OCI-LY7 (cell line): ENCODE data around the gene TMEM183A. TPM values are rescaled to one million over a fixed set of nuclear protein-coding genes. Genes with fewer than 3 reads are reported as not detected.

Experiments used
- BruUV-seq: library from RNA; stranded (reverse); fragments of 400-500 nt; replicated peaks from 2 replicates; lab custom pipeline; 2021; lab: Mats Ljungman, UMichigan
- CTCF ChIA-PET: fragments of 300-600 bp; sonication (Branson Sonifier 250); formaldehyde crosslinking; loops from one replicate; lab custom pipeline; 2022; ENCODE audit warnings: antibody characterized with exemption; ENCODE audit not compliant: unreplicated experiment; lab: Charles Lee
- POLR2A ChIA-PET: fragments of 300-600 bp; sonication (Branson Sonifier 250); formaldehyde crosslinking; loops from one replicate; lab custom pipeline; 2022; ENCODE audit warnings: antibody characterized with exemption; lab: Charles Lee
- DNase-seq: peaks from one replicate; pipeline ENCODE4 v3.0.0-alpha.2; 2015; ENCODE audit warnings: low spot score
- H2AFZ ChIP-seq: fragments of 200-600 bp; sonication (generic), shearing (Covaris generic); 2 replicates; pipeline ENCODE4 v1.6.1; 2014; ENCODE audit warnings: mild to moderate bottlenecking, antibody characterized with exemption, low read length, moderate library complexity
- H3K27ac ChIP-seq: fragments of 200-600 bp; sonication (generic); 2 replicates; pipeline ENCODE4 v1.5.1; 2014; ENCODE audit warnings: mixed run types, low read depth, mild to moderate bottlenecking, moderate library complexity, low read length, inconsistent platforms; ENCODE audit not compliant: poor library complexity, severe bottlenecking
- H3K36me3 ChIP-seq: fragments of 200-600 bp; sonication (generic); 2 replicates; pipeline ENCODE4 v1.6.1; 2014; ENCODE audit warnings: mild to moderate bottlenecking, antibody characterized with exemption, low read length, moderate library complexity, mixed read lengths; ENCODE audit not compliant: insufficient read depth
- H3K4me1 ChIP-seq: fragments of 200-600 bp; sonication (generic); 2 replicates; pipeline ENCODE4 v1.5.1; 2014; ENCODE audit warnings: mild to moderate bottlenecking, low read length; ENCODE audit not compliant: insufficient read depth, poor library complexity, severe bottlenecking
- H3K4me2 ChIP-seq: fragments of 200-600 bp; sonication (generic); 2 replicates; pipeline ENCODE4 v1.6.1; 2014; ENCODE audit warnings: mild to moderate bottlenecking, low read length
- H3K4me3 ChIP-seq: fragments of 200-600 bp; sonication (generic); 2 replicates; pipeline ENCODE4 v1.5.1; 2014; ENCODE audit warnings: mild to moderate bottlenecking, low read depth, low read length; ENCODE audit not compliant: poor library complexity, severe bottlenecking
- H3K79me2 ChIP-seq: fragments of 200-600 bp; sonication (generic); 2 replicates; pipeline ENCODE4 v1.6.1; 2016; ENCODE audit warnings: low read depth, mild to moderate bottlenecking, low read length, moderate library complexity, mixed read lengths; ENCODE audit not compliant: insufficient read depth
- H3K9me2 ChIP-seq: fragments of 200-600 bp; sonication (generic); 2 replicates; pipeline ENCODE4 v1.6.1; 2016; ENCODE audit warnings: mild to moderate bottlenecking, low read length, mixed read lengths; ENCODE audit not compliant: insufficient read depth
- H3K9me3 ChIP-seq: fragments of 200-600 bp; sonication (generic); 2 replicates; pipeline ENCODE4 v1.6.1; 2014; ENCODE audit warnings: mild to moderate bottlenecking, mixed run types, low read length, mixed read lengths
- H4K20me1 ChIP-seq: fragments of 200-600 bp; sonication (generic); 2 replicates; pipeline ENCODE4 v1.6.1; 2014; ENCODE audit warnings: mild to moderate bottlenecking, antibody characterized with exemption, low read length, moderate library complexity, mixed read lengths; ENCODE audit not compliant: insufficient read depth
- CTCF ChIP-seq: fragments of 200-600 bp; sonication (generic); conservative IDR thresholded peaks from 2 replicates; pipeline ENCODE4 v1.5.1; 2014; ENCODE audit warnings: mild to moderate bottlenecking, antibody characterized with exemption, low read length, moderate library complexity, mixed read lengths
- EZH2phosphoT487 ChIP-seq: fragments of 200-600 bp; sonication (generic); IDR thresholded peaks from 2 replicates; pipeline ENCODE4 v1.6.1; 2018; ENCODE audit warnings: low read depth, borderline replicate concordance, mild to moderate bottlenecking, mixed run types, antibody characterized with exemption, low read length, moderate library complexity, mixed read lengths
- intact Hi-C: fragments of 100-400 bp; cut with micrococcal nuclease; formaldehyde crosslinking; loops from one replicate; pipeline ENCODE4 v1.10.0; 2022; ENCODE audit not compliant: unreplicated experiment
- total RNA-seq, 2 experiments: library from RNA; depleted of rRNA in 1 of 2; stranded (reverse); fragments of >200 nt in 1 of 2; shearing (Covaris generic) in 1 of 2; gene quantifications; 2 replicates each; pipeline ENCODE4 v1.2.3, GENCODE V29; 2014 to 2022

Gene TMEM183A
- total RNA-seq, 2 experiments from 2014 or later, result 83.9 to 92.4 TPM

- peak; percentile 31 for DNase-seq
- Histone ChIP-seq H2AFZ (no peak within 1 kb of the TSS), H3K4me2 (peak within 1 kb of the TSS; percentile 42; the same call in 1 of the 2 replicates), H3K36me3 (peaks cover 45% of the 10 kb centered on the region), H4K20me1 (no peaks in the 10 kb centered on the region), H3K27ac (no peak within 1 kb of the TSS), H3K9me2 (no peaks in the 10 kb centered on the region), H3K9me3 (no peaks in the 10 kb centered on the region), H3K4me3 (no peak within 1 kb of the TSS), H3K79me2 (no peaks in the 10 kb centered on the region), H3K4me1 (no peaks in the 10 kb centered on the region)
- TF ChIP-seq CTCF (no peak), EZH2phosphoT487 (no peak)
- CTCF ChIA-PET, result interaction anchor here (0.5 kb wide), 1 partner anchor 99 kb away, joined by 3 read pairs; no protein-coding TSS in a partner anchor
- POLR2A ChIA-PET, result interaction anchor here (0.6 kb wide), 1 partner anchor 18 kb away, joined by 3 read pairs; no protein-coding TSS in a partner anchor
- intact Hi-C loops, result no loop called here
- no TSS peak for BruUV-seq
Measured at GRCh38 chr1:203026031-203026665, 19.0 kb downstream of the TMEM183A start, which contains the start of gene PPFIA4. TSS of gene PPFIA4 (plus strand) at chr1:203026491. CDS start at chr1:203039009, 12,518 bp downstream.

- CTCF ChIA-PET, result no interaction called here
Measured at GRCh38 chr1:203026666-203027663, 19.8 kb downstream of the TMEM183A start.

More at GRCh38 chr1:203026666-203027663, 19.8 kb downstream of the TMEM183A start:
- intact Hi-C loops, result no loop called here
- no peaks in the 10 kb centered on the region for H3K9me3 ChIP-seq
- no peak overlapping the region for H2AFZ ChIP-seq
- no TSS peak for BruUV-seq
- peak overlapping the region; percentile 42; the same call in 1 of the 2 replicates for H3K4me2 ChIP-seq
- peaks cover 37% of the 10 kb centered on the region for H3K36me3 ChIP-seq
- H3K79me2 ChIP-seq, result no peaks in the 10 kb centered on the region
- POLR2A ChIA-PET, result interaction anchor here (0.5 to 0.6 kb wide), 2 partner anchors 40 to 49 kb away, joined by 3 to 4 read pairs; no protein-coding TSS in a partner anchor
- TF ChIP-seq CTCF (no peak), EZH2phosphoT487 (no peak)
- no peak overlapping the region for H3K27ac ChIP-seq
- no peaks in the 10 kb centered on the region for H3K4me1 ChIP-seq
- H4K20me1 ChIP-seq, result no peaks in the 10 kb centered on the region
- no peak for DNase-seq
- H3K4me3 ChIP-seq, result no peak overlapping the region
- H3K9me2 ChIP-seq, result no peaks in the 10 kb centered on the region
